ENCODE measurements around the gene OR5L1. TPM values are rescaled to one million over a fixed set of nuclear protein-coding genes. Genes with fewer than 3 reads are reported as not detected.

The OR5L1 gene
- total RNA-seq = not detected in 2 replicates

GRCh38 chr11:55811067-55811466, at the start of gene OR5L1:
Gene OR5L1, plus strand, starts transcription at chr11:55811367. Its CDS starts 100 bp downstream, at chr11:55811467.

GRCh38 chr11:55773138-55773537, 38.0 kb upstream of the OR5L1 start, which contains the start of gene OR5D13:
Gene OR5D13, plus strand, starts transcription at chr11:55773438. Its CDS starts 0 bp downstream, at chr11:55773438.

GRCh38 chr11:55795256-55795655, 15.9 kb upstream of the OR5L1 start, which contains the start of gene OR5D14:
Gene OR5D14, plus strand, starts transcription at chr11:55795556. Its CDS starts 0 bp downstream, at chr11:55795556.

GRCh38 chr11:55819330-55819729, 8.2 kb downstream of the OR5L1 start, which contains the start of gene OR5D18:
Gene OR5D18, plus strand, starts transcription at chr11:55819630. Its CDS starts 0 bp downstream, at chr11:55819630.

GRCh38 chr11:55826919-55827318, 15.8 kb downstream of the OR5L1 start, which contains the start of gene OR5L2:
Gene OR5L2, plus strand, starts transcription at chr11:55827219. Its CDS starts 0 bp downstream, at chr11:55827219.

GRCh38 chr11:55838452-55838851, 27.3 kb downstream of the OR5L1 start, which contains the start of gene OR5D16:
Gene OR5D16, plus strand, starts transcription at chr11:55838752. Its CDS starts 0 bp downstream, at chr11:55838752.

Other genes with a start within 250 kb of the OR5L1 start
- not detected in 2 replicates for gene OR4C16, start 239.2 kb upstream of the OR5L1 start, total RNA-seq
- not detected in 2 replicates for gene OR4C11, start 203.7 kb upstream of the OR5L1 start, total RNA-seq
- not detected in 2 replicates for gene OR4P4, start 176.3 kb upstream of the OR5L1 start, total RNA-seq
- not detected in 2 replicates for gene OR4S2, start 163.0 kb upstream of the OR5L1 start, total RNA-seq
- not detected in 2 replicates for gene OR4C6, start 149.2 kb upstream of the OR5L1 start, total RNA-seq
- not detected in 2 replicates for gene OR5D13, start 37.9 kb upstream of the OR5L1 start, total RNA-seq
- gene OR5D14, start 15.8 kb upstream of the OR5L1 start, total RNA-seq = not detected in 2 replicates
- not detected in 2 replicates for gene OR5D18, start 8.3 kb downstream of the OR5L1 start, total RNA-seq
- gene OR5L2, start 15.9 kb downstream of the OR5L1 start, total RNA-seq = not detected in 2 replicates
- gene OR5D16, start 27.4 kb downstream of the OR5L1 start, total RNA-seq = not detected in 2 replicates
- not detected in 2 replicates for gene TRIM51, start 71.9 kb downstream of the OR5L1 start, total RNA-seq
- gene OR5W2, start 103.2 kb downstream of the OR5L1 start, total RNA-seq = not detected in 2 replicates
- gene OR5I1, start 125.0 kb downstream of the OR5L1 start, total RNA-seq = not detected in 2 replicates
- not detected in 2 replicates for gene OR10AG1, start 158.6 kb downstream of the OR5L1 start, total RNA-seq
- not detected in 2 replicates for gene OR5F1, start 183.3 kb downstream of the OR5L1 start, total RNA-seq
- gene OR5AS1, start 216.3 kb downstream of the OR5L1 start, total RNA-seq = not detected in 2 replicates

Measured in epithelial cell of umbilical artery (primary cell).